A549 (cell line): Measurements from ENCODE around the gene AXIN2.

Experiments
- CEBPB ChIP-seq, 2 experiments: fragments of >200 bp in 1 of 2; sonication (Bioruptor Twin) in 1 of 2; formaldehyde crosslinking in 1 of 2; IDR thresholded peaks; 2 replicates each; pipeline ENCODE4 v1.6.1; 2012 to 2016
- CHD4 ChIP-seq: fragments of 200-600 bp; sonication (generic); IDR thresholded peaks from 2 replicates; pipeline ENCODE4 v1.6.1; 2016; ENCODE audit warnings: antibody characterized with exemption, mild to moderate bottlenecking, borderline replicate concordance
- CTCF ChIP-seq: fragments of >200 bp; sonication (Bioruptor Twin); formaldehyde crosslinking; IDR thresholded peaks from 3 replicates; pipeline ENCODE4 v1.5.1; 2016
- JUN ChIP-seq, 2 experiments: fragments of >200 bp; sonication (Bioruptor Twin); formaldehyde crosslinking; IDR thresholded peaks; 2 replicates in 1 of 2; 3 replicates in 1 of 2; pipeline ENCODE4 v1.6.1; 2016 to 2017
- KDM5A ChIP-seq: fragments of 200-600 bp; sonication (generic); IDR thresholded peaks from 2 replicates; pipeline ENCODE4 v1.6.1; 2016; ENCODE audit warnings: antibody characterized with exemption, mild to moderate bottlenecking
- MAX ChIP-seq: IDR thresholded peaks from 2 replicates; pipeline ENCODE4 v1.6.1; 2012
- NPAS2 ChIP-seq: fragments of 250-450 bp; sonication (Bioruptor Pico); IDR thresholded peaks from 2 replicates; pipeline ENCODE4 v1.8.0; 2022; ENCODE audit warnings: mild to moderate bottlenecking, moderate library complexity, borderline replicate concordance
- PHF8 ChIP-seq: fragments of 200-600 bp; sonication (generic); IDR thresholded peaks from 2 replicates; pipeline ENCODE4 v1.6.1; 2016; ENCODE audit warnings: low read depth, mild to moderate bottlenecking, antibody characterized with exemption, moderate library complexity, borderline replicate concordance
- RFX5 ChIP-seq: fragments of 450-650 bp; IDR thresholded peaks from 2 replicates; pipeline ENCODE4 v1.7.1; 2014; ENCODE audit warnings: antibody characterized with exemption, mild to moderate bottlenecking, moderate library complexity
- RNF2 ChIP-seq: fragments of 200-600 bp; sonication (generic); IDR thresholded peaks from 2 replicates; pipeline ENCODE4 v1.6.1; 2016; ENCODE audit warnings: low read depth, mild to moderate bottlenecking, antibody characterized with exemption, moderate library complexity, borderline replicate concordance
- SMC3 ChIP-seq: fragments of >200 bp; sonication (Bioruptor Twin); formaldehyde crosslinking; IDR thresholded peaks from 3 replicates; pipeline ENCODE4 v1.6.1; 2018; ENCODE audit warnings: inconsistent platforms
- ZFP36 ChIP-seq: fragments of 450-650 bp; IDR thresholded peaks from 2 replicates; pipeline ENCODE4 v1.6.1; 2014; ENCODE audit warnings: borderline replicate concordance; ENCODE audit not compliant: partially characterized antibody
- TF ChIP-seq, protein P1 (sequence below): IDR thresholded peaks from 2 replicates; pipeline ENCODE4 v1.6.1; 2012; ENCODE audit warnings: low read depth, borderline replicate concordance
- TF ChIP-seq, protein P2 (sequence below): IDR thresholded peaks from 2 replicates; pipeline ENCODE4 v1.6.1; 2012

- no peak for TF ChIP-seq CHD4
- no peak for TF ChIP-seq ZFP36
- no peak for TF ChIP-seq RFX5
- TF ChIP-seq CTCF: no peak
- no peak for TF ChIP-seq NPAS2
- no peak for TF ChIP-seq JUN (IDR thresholded peaks at IDR 0.05)
- no peak for TF ChIP-seq CEBPB (IDR thresholded peaks at IDR 0.05)
- TF ChIP-seq, protein P1, sequence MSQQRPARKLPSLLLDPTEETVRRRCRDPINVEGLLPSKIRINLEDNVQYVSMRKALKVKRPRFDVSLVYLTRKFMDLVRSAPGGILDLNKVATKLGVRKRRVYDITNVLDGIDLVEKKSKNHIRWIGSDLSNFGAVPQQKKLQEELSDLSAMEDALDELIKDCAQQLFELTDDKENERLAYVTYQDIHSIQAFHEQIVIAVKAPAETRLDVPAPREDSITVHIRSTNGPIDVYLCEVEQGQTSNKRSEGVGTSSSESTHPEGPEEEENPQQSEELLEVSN: no peak
- TF ChIP-seq SMC3: no peak
- no peak for TF ChIP-seq PHF8
- TF ChIP-seq KDM5A: no peak
- TF ChIP-seq, protein P2, sequence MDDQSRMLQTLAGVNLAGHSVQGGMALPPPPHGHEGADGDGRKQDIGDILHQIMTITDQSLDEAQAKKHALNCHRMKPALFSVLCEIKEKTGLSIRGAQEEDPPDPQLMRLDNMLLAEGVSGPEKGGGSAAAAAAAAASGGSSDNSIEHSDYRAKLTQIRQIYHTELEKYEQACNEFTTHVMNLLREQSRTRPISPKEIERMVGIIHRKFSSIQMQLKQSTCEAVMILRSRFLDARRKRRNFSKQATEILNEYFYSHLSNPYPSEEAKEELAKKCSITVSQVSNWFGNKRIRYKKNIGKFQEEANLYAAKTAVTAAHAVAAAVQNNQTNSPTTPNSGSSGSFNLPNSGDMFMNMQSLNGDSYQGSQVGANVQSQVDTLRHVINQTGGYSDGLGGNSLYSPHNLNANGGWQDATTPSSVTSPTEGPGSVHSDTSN: no peak
- no peak for TF ChIP-seq RNF2
- TF ChIP-seq MAX: no peak
Measured at GRCh38 chr17:65527857-65528591, 33.4 kb downstream of the AXIN2 start.
